Endodermal cell (in vitro differentiated cells): Measurements from ENCODE around the gene COLEC12. TPM values are rescaled to one million over a fixed set of nuclear protein-coding genes. Genes with fewer than 3 reads are reported as not detected.
A peak's percentile ranks its signal among the peaks of the same experiment; 100 is the strongest.

Source experiments
- DNase-seq: peaks from one replicate; pipeline ENCODE4 v3.0.0-alpha.2; 2017
- H3K27ac ChIP-seq: 2 replicates; pipeline ENCODE4 v1.5.1; 2013; ENCODE audit warnings: mild to moderate bottlenecking, low read depth, low read length, moderate library complexity
- H3K27me3 ChIP-seq: 2 replicates; pipeline ENCODE4 v1.6.1; 2013; ENCODE audit warnings: mild to moderate bottlenecking, low read length, moderate library complexity; ENCODE audit not compliant: insufficient read depth, control insufficient read depth, poor library complexity, severe bottlenecking
- H3K36me3 ChIP-seq: 2 replicates; pipeline ENCODE4 v1.7.0; 2013; ENCODE audit warnings: mild to moderate bottlenecking, low read length, moderate library complexity; ENCODE audit not compliant: control insufficient read depth, insufficient read depth
- H3K4me1 ChIP-seq: one replicate; pipeline ENCODE4 v1.7.0; 2013; ENCODE audit warnings: low read length; ENCODE audit not compliant: control insufficient read depth, insufficient read depth
- H3K4me3 ChIP-seq: 2 replicates; pipeline ENCODE4 v1.5.1; 2013; ENCODE audit warnings: mild to moderate bottlenecking, low read length, moderate library complexity
- H3K9ac ChIP-seq: 2 replicates; pipeline ENCODE4 v1.6.1; 2013; ENCODE audit warnings: mild to moderate bottlenecking, low read length, moderate library complexity; ENCODE audit not compliant: poor library complexity, severe bottlenecking; ENCODE audit errors: extremely low read depth
- H3K9me3 ChIP-seq: 2 replicates; pipeline ENCODE4 v1.6.1; 2013; ENCODE audit warnings: mild to moderate bottlenecking, low read length, moderate library complexity; ENCODE audit not compliant: control insufficient read depth
- H3K27ac Mint-ChIP-seq: 2 replicates; pipeline ENCODE4 v1.8.0; 2020; ENCODE audit warnings: mixed read lengths
- H3K27me3 Mint-ChIP-seq: 2 replicates; pipeline ENCODE4 v1.8.0; 2021; ENCODE audit warnings: mild to moderate bottlenecking, mixed read lengths; ENCODE audit not compliant: insufficient read depth
- H3K36me3 Mint-ChIP-seq: 2 replicates; pipeline ENCODE4 v1.8.0; 2020; ENCODE audit warnings: low read depth, mixed read lengths
- H3K4me1 Mint-ChIP-seq: 2 replicates; pipeline ENCODE4 v1.8.0; 2020; ENCODE audit warnings: mixed read lengths
- H3K4me3 Mint-ChIP-seq: 2 replicates; pipeline ENCODE4 v1.8.0; 2020; ENCODE audit warnings: mild to moderate bottlenecking, moderate library complexity, mixed read lengths
- H3K9me3 Mint-ChIP-seq: 2 replicates; pipeline ENCODE4 v1.8.0; 2020; ENCODE audit warnings: mild to moderate bottlenecking, mixed read lengths
- CTCF ChIP-seq: fragments of 200-600 bp; sonication (generic); conservative IDR thresholded peaks from 2 replicates; pipeline ENCODE4 v1.5.0; 2021; ENCODE audit warnings: antibody characterized with exemption, mild to moderate bottlenecking
- WGBS, 2 experiments: methylation state at CpG; one replicate each; pipeline versions ENCODE4 v1.1.5 to v1.1.7; 2013; ENCODE audit warnings: missing lambda C conversion rate in 2 of 2, mixed read lengths in 1 of 2; ENCODE audit not compliant: insufficient coverage in 1 of 2, insufficient read length in 1 of 2; 5-methylcytosine and 5-hydroxymethylcytosine counted together
- total RNA-seq, 2 donors: library from RNA; stranded (reverse); fragmentation: NEBNext Ultra II Directional in 1 of 2; extraction: Animal tissue kit (Norgen Biotek cat#: 25700) in 1 of 2; gene quantifications; 2 replicates in 1 of 2; 3 replicates in 1 of 2; pipeline ENCODE4 v1.2.1, GENCODE V29; 2021

Gene COLEC12
- total RNA-seq, 2 donors from 2014 or later, result 123 TPM

- H3K4me1 Mint-ChIP-seq, result no peaks in the 10 kb centered on the region
- H3K9ac ChIP-seq, result no peak overlapping the region
- H3K27me3 Mint-ChIP-seq, result no peaks in the 10 kb centered on the region
- H3K36me3 Mint-ChIP-seq, result peaks cover 2% of the 10 kb centered on the region
- TF ChIP-seq CTCF, result no peak
- no peak overlapping the region for H3K4me3 ChIP-seq
- no peaks in the 10 kb centered on the region for H3K9me3 ChIP-seq
- no peak for DNase-seq
- peak overlapping the region; percentile 32 for H3K27ac Mint-ChIP-seq
- no peak overlapping the region for H3K27ac ChIP-seq
- no peak overlapping the region for H3K4me3 Mint-ChIP-seq
- WGBS, 2 experiments, result 85 to 92% methylated on average over 8 of the region's 8 CpGs
- H3K9me3 Mint-ChIP-seq, result no peaks in the 10 kb centered on the region
- H3K4me1 ChIP-seq, result peaks cover 5% of the 10 kb centered on the region
- peaks cover 50% of the 10 kb centered on the region for H3K36me3 ChIP-seq
- H3K27me3 ChIP-seq, result no peaks in the 10 kb centered on the region
Observed at GRCh38 chr18:427005-427404, 73.5 kb downstream of the COLEC12 start.

GRCh38 chr18:425106-425745 is 75.3 kb downstream of the COLEC12 start:
- Mint-ChIP-seq H3K27ac (peak overlapping the region; percentile 60), H3K36me3 (peaks cover 2% of the 10 kb centered on the region), H3K4me1 (peaks cover 12% of the 10 kb centered on the region), H3K9me3 (no peaks in the 10 kb centered on the region), H3K27me3 (no peaks in the 10 kb centered on the region), H3K4me3 (no peak overlapping the region)
- Histone ChIP-seq H3K9ac (no peak overlapping the region), H3K27ac (no peak overlapping the region), H3K4me3 (no peak overlapping the region), H3K9me3 (no peaks in the 10 kb centered on the region), H3K4me1 (peaks cover 5% of the 10 kb centered on the region), H3K27me3 (no peaks in the 10 kb centered on the region), H3K36me3 (peaks cover 50% of the 10 kb centered on the region)
- WGBS, 2 experiments, result 64 to 93% methylated on average over 5 of the region's 7 CpGs
- DNase-seq, result no peak
- TF ChIP-seq CTCF, result no peak

GRCh38 chr18:424668-425067 is 75.8 kb downstream of the COLEC12 start:
- H3K27ac ChIP-seq, result no peak overlapping the region
- H3K36me3 ChIP-seq, result peaks cover 50% of the 10 kb centered on the region
- H3K9ac ChIP-seq, result no peak overlapping the region
- no peaks in the 10 kb centered on the region for H3K9me3 ChIP-seq
- H3K27ac Mint-ChIP-seq, result no peak overlapping the region
- H3K4me3 ChIP-seq, result no peak overlapping the region
- H3K9me3 Mint-ChIP-seq, result no peaks in the 10 kb centered on the region
- H3K27me3 ChIP-seq, result no peaks in the 10 kb centered on the region
- no peak for TF ChIP-seq CTCF
- H3K4me1 Mint-ChIP-seq, result peaks cover 12% of the 10 kb centered on the region
- H3K36me3 Mint-ChIP-seq, result peaks cover 2% of the 10 kb centered on the region
- no peak overlapping the region for H3K4me3 Mint-ChIP-seq
- H3K27me3 Mint-ChIP-seq, result no peaks in the 10 kb centered on the region
- WGBS, 2 experiments, result 95 to 100% methylated on average over 1 to 4 of the region's 5 CpGs
- H3K4me1 ChIP-seq, result peaks cover 5% of the 10 kb centered on the region
- no peak for DNase-seq
